Endodermal cell (in vitro differentiated cells): Measurements from ENCODE around the gene TNFRSF1A. TPM values are rescaled to one million over a fixed set of nuclear protein-coding genes. Genes with fewer than 3 reads are reported as not detected.

Source experiments
- DNase-seq: peaks from one replicate; pipeline ENCODE4 v3.0.0-alpha.2; 2017
- H3K27ac ChIP-seq: 2 replicates; pipeline ENCODE4 v1.5.1; 2013; ENCODE audit warnings: mild to moderate bottlenecking, low read depth, low read length, moderate library complexity
- H3K27me3 ChIP-seq: 2 replicates; pipeline ENCODE4 v1.6.1; 2013; ENCODE audit warnings: mild to moderate bottlenecking, low read length, moderate library complexity; ENCODE audit not compliant: insufficient read depth, control insufficient read depth, poor library complexity, severe bottlenecking
- H3K36me3 ChIP-seq: 2 replicates; pipeline ENCODE4 v1.7.0; 2013; ENCODE audit warnings: mild to moderate bottlenecking, low read length, moderate library complexity; ENCODE audit not compliant: control insufficient read depth, insufficient read depth
- H3K4me1 ChIP-seq: one replicate; pipeline ENCODE4 v1.7.0; 2013; ENCODE audit warnings: low read length; ENCODE audit not compliant: control insufficient read depth, insufficient read depth
- H3K4me3 ChIP-seq: 2 replicates; pipeline ENCODE4 v1.5.1; 2013; ENCODE audit warnings: mild to moderate bottlenecking, low read length, moderate library complexity
- H3K9ac ChIP-seq: 2 replicates; pipeline ENCODE4 v1.6.1; 2013; ENCODE audit warnings: mild to moderate bottlenecking, low read length, moderate library complexity; ENCODE audit not compliant: poor library complexity, severe bottlenecking; ENCODE audit errors: extremely low read depth
- H3K9me3 ChIP-seq: 2 replicates; pipeline ENCODE4 v1.6.1; 2013; ENCODE audit warnings: mild to moderate bottlenecking, low read length, moderate library complexity; ENCODE audit not compliant: control insufficient read depth
- H3K27ac Mint-ChIP-seq: 2 replicates; pipeline ENCODE4 v1.8.0; 2020; ENCODE audit warnings: mixed read lengths
- H3K27me3 Mint-ChIP-seq: 2 replicates; pipeline ENCODE4 v1.8.0; 2021; ENCODE audit warnings: mild to moderate bottlenecking, mixed read lengths; ENCODE audit not compliant: insufficient read depth
- H3K36me3 Mint-ChIP-seq: 2 replicates; pipeline ENCODE4 v1.8.0; 2020; ENCODE audit warnings: low read depth, mixed read lengths
- H3K4me1 Mint-ChIP-seq: 2 replicates; pipeline ENCODE4 v1.8.0; 2020; ENCODE audit warnings: mixed read lengths
- H3K4me3 Mint-ChIP-seq: 2 replicates; pipeline ENCODE4 v1.8.0; 2020; ENCODE audit warnings: mild to moderate bottlenecking, moderate library complexity, mixed read lengths
- H3K9me3 Mint-ChIP-seq: 2 replicates; pipeline ENCODE4 v1.8.0; 2020; ENCODE audit warnings: mild to moderate bottlenecking, mixed read lengths
- WGBS, 2 experiments: methylation state at CpG; one replicate each; pipeline versions ENCODE4 v1.1.5 to v1.1.7; 2013; ENCODE audit warnings: missing lambda C conversion rate in 2 of 2, mixed read lengths in 1 of 2; ENCODE audit not compliant: insufficient coverage in 1 of 2, insufficient read length in 1 of 2; 5-methylcytosine and 5-hydroxymethylcytosine counted together
- total RNA-seq, 2 donors: library from RNA; stranded (reverse); fragmentation: NEBNext Ultra II Directional in 1 of 2; extraction: Animal tissue kit (Norgen Biotek cat#: 25700) in 1 of 2; gene quantifications; 2 replicates in 1 of 2; 3 replicates in 1 of 2; pipeline ENCODE4 v1.2.1, GENCODE V29; 2021
- TF ChIP-seq, protein P1 (sequence below): fragments of 200-600 bp; sonication (generic); conservative IDR thresholded peaks from 2 replicates; pipeline ENCODE4 v1.5.0; 2021; ENCODE audit warnings: antibody characterized with exemption, mild to moderate bottlenecking

TNFRSF1A gene
- total RNA-seq, 2 donors from 2014 or later = 43.2 to 86.2 TPM

DNA sequence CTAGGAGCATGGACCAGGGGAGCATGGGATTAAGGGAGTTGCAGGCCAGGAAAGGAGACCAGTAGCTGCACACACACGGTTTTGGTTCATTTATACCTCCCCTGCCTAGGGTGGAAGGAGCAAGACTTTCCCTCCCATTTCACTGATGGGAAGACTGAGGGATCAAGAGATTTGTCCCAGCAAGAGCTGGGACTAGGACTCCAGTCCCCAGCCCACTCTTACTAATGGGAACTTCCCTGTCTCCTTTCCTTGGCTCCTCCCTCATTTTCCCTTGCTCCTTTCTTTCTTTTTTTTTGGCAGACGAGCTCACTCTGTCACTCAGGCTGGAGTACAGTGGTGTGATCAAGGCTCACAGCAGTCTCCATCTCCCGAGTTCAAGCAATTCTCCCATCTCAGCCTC lies 20.5 kb upstream of the TNFRSF1A start:
- H3K36me3 Mint-ChIP-seq = peaks cover 41% of the 10 kb centered on the region
- Histone ChIP-seq H3K4me1 (no peaks in the 10 kb centered on the region), H3K9ac (no peak overlapping the region), H3K4me3 (no peak overlapping the region), H3K27me3 (no peaks in the 10 kb centered on the region), H3K9me3 (no peaks in the 10 kb centered on the region), H3K36me3 (no peaks in the 10 kb centered on the region), H3K27ac (no peak overlapping the region)
- H3K4me1 Mint-ChIP-seq = peaks cover 13% of the 10 kb centered on the region
- H3K27me3 Mint-ChIP-seq = no peaks in the 10 kb centered on the region
- H3K9me3 Mint-ChIP-seq = no peaks in the 10 kb centered on the region
- DNase-seq = no peak
- 78 to 80% methylated on average over 3 of the region's 3 CpGs for WGBS, 2 experiments
- peak overlapping the region; percentile 14 for H3K27ac Mint-ChIP-seq
- TF ChIP-seq, protein P1, sequence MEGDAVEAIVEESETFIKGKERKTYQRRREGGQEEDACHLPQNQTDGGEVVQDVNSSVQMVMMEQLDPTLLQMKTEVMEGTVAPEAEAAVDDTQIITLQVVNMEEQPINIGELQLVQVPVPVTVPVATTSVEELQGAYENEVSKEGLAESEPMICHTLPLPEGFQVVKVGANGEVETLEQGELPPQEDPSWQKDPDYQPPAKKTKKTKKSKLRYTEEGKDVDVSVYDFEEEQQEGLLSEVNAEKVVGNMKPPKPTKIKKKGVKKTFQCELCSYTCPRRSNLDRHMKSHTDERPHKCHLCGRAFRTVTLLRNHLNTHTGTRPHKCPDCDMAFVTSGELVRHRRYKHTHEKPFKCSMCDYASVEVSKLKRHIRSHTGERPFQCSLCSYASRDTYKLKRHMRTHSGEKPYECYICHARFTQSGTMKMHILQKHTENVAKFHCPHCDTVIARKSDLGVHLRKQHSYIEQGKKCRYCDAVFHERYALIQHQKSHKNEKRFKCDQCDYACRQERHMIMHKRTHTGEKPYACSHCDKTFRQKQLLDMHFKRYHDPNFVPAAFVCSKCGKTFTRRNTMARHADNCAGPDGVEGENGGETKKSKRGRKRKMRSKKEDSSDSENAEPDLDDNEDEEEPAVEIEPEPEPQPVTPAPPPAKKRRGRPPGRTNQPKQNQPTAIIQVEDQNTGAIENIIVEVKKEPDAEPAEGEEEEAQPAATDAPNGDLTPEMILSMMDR = no peak
- H3K4me3 Mint-ChIP-seq = no peak overlapping the region

DNA sequence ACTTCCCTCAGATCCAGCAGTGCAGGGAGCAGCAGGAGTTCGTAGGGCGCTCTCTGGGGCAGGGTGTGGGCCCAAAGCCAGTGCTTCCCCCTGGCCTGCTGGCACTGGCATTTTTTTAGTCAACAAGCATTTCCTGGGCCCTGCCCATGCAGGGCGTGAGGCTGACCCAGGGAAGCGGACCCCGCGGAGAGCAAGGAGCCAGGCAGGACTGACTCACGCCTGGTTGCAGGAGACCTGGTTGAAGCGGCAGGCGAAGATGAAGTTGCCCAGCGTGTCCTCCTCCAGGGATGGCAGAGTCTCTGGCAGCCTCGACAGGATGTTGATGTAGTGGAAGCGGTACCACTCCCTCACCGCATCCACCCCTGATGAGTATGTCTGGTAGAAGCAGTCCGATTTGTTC lies 20.0 kb upstream of the TNFRSF1A start:
- no peaks in the 10 kb centered on the region for H3K9me3 ChIP-seq
- Mint-ChIP-seq H3K27ac (peak overlapping the region; percentile 14), H3K4me3 (no peak overlapping the region), H3K27me3 (no peaks in the 10 kb centered on the region), H3K4me1 (peaks cover 13% of the 10 kb centered on the region), H3K36me3 (peaks cover 35% of the 10 kb centered on the region), H3K9me3 (no peaks in the 10 kb centered on the region)
- H3K4me1 ChIP-seq = no peaks in the 10 kb centered on the region
- H3K36me3 ChIP-seq = no peaks in the 10 kb centered on the region
- TF ChIP-seq, protein P1 = no peak
- H3K4me3 ChIP-seq = no peak overlapping the region
- no peak overlapping the region for H3K27ac ChIP-seq
- no peaks in the 10 kb centered on the region for H3K27me3 ChIP-seq
- H3K9ac ChIP-seq = no peak overlapping the region
- WGBS, 2 experiments = 94 to 95% methylated on average over 11 to 14 of the region's 14 CpGs
- no peak for DNase-seq

DNA sequence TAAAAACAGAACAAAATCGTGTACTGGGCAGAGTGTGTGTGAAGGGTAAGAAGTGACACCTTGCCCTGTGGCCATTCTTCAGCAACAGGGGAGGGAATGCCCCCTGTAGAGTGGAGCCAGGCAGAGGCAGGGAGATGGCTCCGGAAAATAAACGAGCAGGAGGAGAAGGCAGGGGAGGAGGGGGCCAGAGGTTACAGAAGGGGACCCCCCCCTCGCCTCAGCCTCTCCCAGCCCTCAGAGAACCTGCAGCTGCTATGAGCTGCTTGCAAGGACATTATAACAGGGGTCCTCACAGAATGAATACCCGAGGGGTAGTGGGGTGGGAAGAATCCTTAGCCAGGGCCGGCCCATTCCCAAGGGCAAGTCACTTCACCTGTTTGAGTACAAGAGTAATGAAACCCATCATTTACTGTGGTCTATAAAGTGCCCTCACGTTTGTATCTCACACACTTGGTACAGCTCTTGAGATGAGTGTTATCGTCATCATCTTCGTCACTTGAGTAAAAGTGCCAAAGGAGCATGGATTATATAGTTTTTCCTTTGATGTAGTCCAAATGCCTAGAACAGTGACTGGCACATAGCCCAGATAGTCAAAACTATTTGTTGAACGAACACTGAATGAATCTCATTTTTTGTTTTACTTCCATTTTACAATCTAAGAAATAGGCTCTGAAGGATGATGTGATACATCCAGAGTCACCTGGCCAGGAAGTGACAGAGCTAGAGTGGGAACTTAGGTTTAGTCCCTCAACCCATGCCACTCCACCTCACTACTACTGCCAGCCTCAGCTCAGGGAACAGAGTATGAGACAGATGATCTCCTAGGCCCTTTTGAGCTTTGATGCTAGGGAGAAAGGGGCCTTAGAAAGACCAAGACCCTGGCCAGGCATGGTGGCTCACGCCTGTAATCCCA lies 19.0 kb upstream of the TNFRSF1A start:
- H3K4me3 Mint-ChIP-seq = no peak overlapping the region
- TF ChIP-seq, protein P1 = no peak
- no peaks in the 10 kb centered on the region for H3K27me3 ChIP-seq
- H3K27ac Mint-ChIP-seq = no peak overlapping the region
- peaks cover 32% of the 10 kb centered on the region for H3K36me3 Mint-ChIP-seq
- H3K4me1 ChIP-seq = no peaks in the 10 kb centered on the region
- peaks cover 13% of the 10 kb centered on the region for H3K4me1 Mint-ChIP-seq
- no peak overlapping the region for H3K4me3 ChIP-seq
- no peak overlapping the region for H3K9ac ChIP-seq
- WGBS, 2 experiments = 84% methylated on average over 6 to 10 of the region's 11 CpGs
- no peaks in the 10 kb centered on the region for H3K9me3 Mint-ChIP-seq
- H3K36me3 ChIP-seq = no peaks in the 10 kb centered on the region
- H3K27ac ChIP-seq = no peak overlapping the region
- no peaks in the 10 kb centered on the region for H3K27me3 Mint-ChIP-seq
- no peaks in the 10 kb centered on the region for H3K9me3 ChIP-seq
- DNase-seq = no peak
